Measurements from ENCODE around the gene C2orf80.

DNA sequence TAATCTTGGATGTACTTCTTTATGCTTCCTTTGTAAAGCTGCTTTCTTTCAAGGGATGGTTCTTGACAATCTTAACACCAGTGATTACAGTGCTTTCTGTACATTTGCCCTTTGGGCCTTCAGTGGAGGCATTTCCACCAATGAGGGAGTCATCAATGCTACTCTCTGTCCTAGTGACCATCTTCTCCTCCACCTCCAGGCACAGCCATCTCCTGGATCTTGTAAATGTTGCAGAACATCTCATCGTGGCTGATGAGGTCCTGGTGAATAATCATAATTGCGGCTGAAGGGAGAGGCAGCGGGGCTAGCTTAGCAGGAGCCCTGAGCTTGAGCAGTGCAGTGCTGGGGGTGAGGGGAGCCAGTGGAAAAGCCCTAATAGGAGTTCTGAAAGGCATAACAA is 32.5 kb upstream of the C2orf80 start:
- TF ChIP-seq POLR2A (IDR thresholded peaks at IDR 0.05) (no peak), POLR2AphosphoS5 (IDR thresholded peaks at IDR 0.05) (no peak)
- TF ChIP-seq, protein P1, sequence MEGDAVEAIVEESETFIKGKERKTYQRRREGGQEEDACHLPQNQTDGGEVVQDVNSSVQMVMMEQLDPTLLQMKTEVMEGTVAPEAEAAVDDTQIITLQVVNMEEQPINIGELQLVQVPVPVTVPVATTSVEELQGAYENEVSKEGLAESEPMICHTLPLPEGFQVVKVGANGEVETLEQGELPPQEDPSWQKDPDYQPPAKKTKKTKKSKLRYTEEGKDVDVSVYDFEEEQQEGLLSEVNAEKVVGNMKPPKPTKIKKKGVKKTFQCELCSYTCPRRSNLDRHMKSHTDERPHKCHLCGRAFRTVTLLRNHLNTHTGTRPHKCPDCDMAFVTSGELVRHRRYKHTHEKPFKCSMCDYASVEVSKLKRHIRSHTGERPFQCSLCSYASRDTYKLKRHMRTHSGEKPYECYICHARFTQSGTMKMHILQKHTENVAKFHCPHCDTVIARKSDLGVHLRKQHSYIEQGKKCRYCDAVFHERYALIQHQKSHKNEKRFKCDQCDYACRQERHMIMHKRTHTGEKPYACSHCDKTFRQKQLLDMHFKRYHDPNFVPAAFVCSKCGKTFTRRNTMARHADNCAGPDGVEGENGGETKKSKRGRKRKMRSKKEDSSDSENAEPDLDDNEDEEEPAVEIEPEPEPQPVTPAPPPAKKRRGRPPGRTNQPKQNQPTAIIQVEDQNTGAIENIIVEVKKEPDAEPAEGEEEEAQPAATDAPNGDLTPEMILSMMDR (IDR thresholded peaks at IDR 0.05), result no peak
